HepG2 (cell line): ENCODE measurements around the gene MT1F. TPM values are rescaled to one million over a fixed set of nuclear protein-coding genes. Genes with fewer than 3 reads are reported as not detected.

Experiments
- ATAC-seq: fragments of 200-7000 bp; cut with Tn5 transposase; 3 replicates; pipeline ENCODE4 v1.9.1; 2020; ENCODE audit warnings: mild to moderate bottlenecking, moderate library complexity
- BruUV-seq: library from RNA; stranded (reverse); fragments of 400-500 nt; replicated peaks from 2 replicates; lab custom pipeline; 2021; lab: Mats Ljungman, UMichigan
- CTCF ChIA-PET: fragments of 300-600 bp; formaldehyde crosslinking; extraction: SDS; loops from one replicate; lab custom pipeline; 2021; ENCODE audit warnings: low total read pairs, inconsistent platforms, low intra/inter-chr PET ratio; lab: Yijun Ruan, JAX
- POLR2A ChIA-PET: fragments of 350-600 bp; sonication (Branson Sonifier 250); formaldehyde crosslinking; loops from one replicate; lab custom pipeline; 2020; ENCODE audit warnings: antibody characterized with exemption, inconsistent platforms; lab: Yijun Ruan, JAX
- DNase-seq: peaks from one replicate; pipeline ENCODE4 v3.0.0-alpha.2; 2015; ENCODE audit warnings: low spot score
- FAIRE-seq: peaks from 3 replicates; lab custom pipeline; 2011; peaks lifted over from hg19 to GRCh38; lab: Jason Lieb, UNC
- H2AFZ ChIP-seq: one replicate; pipeline ENCODE4 v1.6.1; 2011; ENCODE audit warnings: low read length, inconsistent platforms
- H3K27ac ChIP-seq: fragments of 300-600 bp; 3 replicates; pipeline ENCODE4 v1.8.0; 2011; ENCODE audit warnings: mixed run types, mild to moderate bottlenecking, mixed read lengths, low read length, inconsistent platforms; ENCODE audit not compliant: insufficient read depth; ENCODE audit errors: extremely low read length
- H3K27me3 ChIP-seq, 2 experiments: fragments of 200-600 bp in 1 of 2; 2 replicates in 1 of 2; 3 replicates in 1 of 2; pipeline versions ENCODE4 v1.6.0 to v1.8.0; 2011; ENCODE audit warnings: low read length in 2 of 2, mild to moderate bottlenecking in 2 of 2, moderate library complexity in 2 of 2, inconsistent platforms in 1 of 2; ENCODE audit not compliant: insufficient read depth in 2 of 2, control insufficient read depth in 1 of 2
- H3K36me3 ChIP-seq, 2 experiments: fragments of 200-600 bp in 1 of 2; replicated peaks in 1 of 2; 2 replicates in 1 of 2; 3 replicates in 1 of 2; pipeline versions ENCODE4 v1.5.1 to v1.8.0; 2011; ENCODE audit warnings: low read length in 2 of 2, inconsistent platforms in 1 of 2; ENCODE audit not compliant: insufficient read depth in 2 of 2, control insufficient read depth in 1 of 2
- H3K4me1 ChIP-seq: 2 replicates; pipeline ENCODE4 v1.5.1; 2012; ENCODE audit warnings: low read length, inconsistent platforms; ENCODE audit not compliant: insufficient read depth
- H3K4me2 ChIP-seq: 2 replicates; pipeline ENCODE4 v1.6.0; 2011; ENCODE audit warnings: low read depth, low read length, inconsistent platforms
- H3K4me3 ChIP-seq, 3 experiments: fragments of 200-600 bp in 1 of 3; sonication (generic), shearing (Covaris generic) in 1 of 3; replicated peaks in 1 of 3; 2 replicates each; pipeline ENCODE4 v1.5.1; 2011 to 2016; ENCODE audit warnings: low read length in 3 of 3, inconsistent platforms in 2 of 3, low read depth in 2 of 3, mild to moderate bottlenecking in 2 of 3, control low read depth in 1 of 3, mixed read lengths in 1 of 3; ENCODE audit not compliant: insufficient read depth in 1 of 3
- H3K79me2 ChIP-seq: one replicate; pipeline ENCODE4 v1.6.1; 2011; ENCODE audit warnings: low read length, inconsistent platforms; ENCODE audit not compliant: insufficient read depth
- H3K9ac ChIP-seq: 2 replicates; pipeline ENCODE4 v1.6.0; 2011; ENCODE audit warnings: mild to moderate bottlenecking, low read depth, low read length, inconsistent platforms; ENCODE audit not compliant: insufficient read depth
- H3K9me3 ChIP-seq: 2 replicates; pipeline ENCODE4 v1.5.1; 2012; ENCODE audit warnings: mild to moderate bottlenecking, low read length
- H4K20me1 ChIP-seq: 2 replicates; pipeline ENCODE4 v1.6.0; 2011; ENCODE audit warnings: inconsistent platforms, mild to moderate bottlenecking, low read length, moderate library complexity; ENCODE audit not compliant: insufficient read depth
- ESRRA ChIP-seq: sonication (generic); formaldehyde crosslinking; IDR thresholded peaks from 2 replicates; pipeline ENCODE4 v1.5.1; 2020; ENCODE audit warnings: mild to moderate bottlenecking, low read depth, missing genetic modification reagents
- GATAD1 ChIP-seq: IDR thresholded peaks from 2 replicates; pipeline ENCODE4 v1.6.1; 2016; ENCODE audit warnings: missing genetic modification reagents, missing compliant biosample characterization
- MATR3 ChIP-seq: sonication (generic); formaldehyde crosslinking; IDR thresholded peaks from 2 replicates; pipeline ENCODE4 v1.4.0; 2020; ENCODE audit warnings: missing genetic modification reagents
- MED1 ChIP-seq: sonication (generic); formaldehyde crosslinking; IDR thresholded peaks from 2 replicates; pipeline ENCODE4 v1.4.0; 2020; ENCODE audit warnings: missing genetic modification reagents
- RAD21 ChIP-seq: fragments of 450-650 bp; formaldehyde crosslinking; IDR thresholded peaks from 2 replicates; pipeline ENCODE4 v1.5.0; 2020; ENCODE audit warnings: mild to moderate bottlenecking
- RFX5 ChIP-seq: IDR thresholded peaks from 2 replicates; pipeline ENCODE4 v1.6.1; 2011; ENCODE audit warnings: low read depth, low read length, improper control_type of control experiment
- RXRA ChIP-seq: sonication (generic); formaldehyde crosslinking; IDR thresholded peaks from 2 replicates; pipeline ENCODE4 v1.5.1; 2020; ENCODE audit warnings: missing genetic modification reagents
- SKI ChIP-seq: fragments of 450-650 bp; IDR thresholded peaks from one replicate; pipeline ENCODE4 v1.6.1; 2018; ENCODE audit warnings: mild to moderate bottlenecking; ENCODE audit not compliant: partially characterized antibody
- TBP ChIP-seq: sonication (generic); formaldehyde crosslinking; IDR thresholded peaks from 2 replicates; pipeline ENCODE4 v1.5.0; 2020; ENCODE audit warnings: missing genetic modification reagents
- TEAD3 ChIP-seq: optimal IDR thresholded peaks from 2 replicates; pipeline ENCODE3; 2016; ENCODE audit warnings: borderline replicate concordance
- TRIM24 ChIP-seq: sonication (generic); formaldehyde crosslinking; IDR thresholded peaks from 2 replicates; pipeline ENCODE4 v1.8.0; 2022; ENCODE audit warnings: mild to moderate bottlenecking, missing genetic modification reagents
- TSC22D2 ChIP-seq: sonication (generic); formaldehyde crosslinking; IDR thresholded peaks from 2 replicates; pipeline ENCODE4 v1.5.1; 2020; ENCODE audit warnings: missing genetic modification reagents, mild to moderate bottlenecking, borderline replicate concordance
- ZBTB8A ChIP-seq: sonication (generic); formaldehyde crosslinking; IDR thresholded peaks from 2 replicates; pipeline ENCODE4 v1.4.0; 2020; ENCODE audit warnings: mild to moderate bottlenecking, low read depth, missing genetic modification reagents, borderline replicate concordance
- ZFX ChIP-seq: sonication (generic); formaldehyde crosslinking; IDR thresholded peaks from 2 replicates; pipeline ENCODE4 v1.4.0; 2020; ENCODE audit warnings: mild to moderate bottlenecking, low read depth, missing genetic modification reagents, moderate library complexity
- ZFY ChIP-seq: sonication (generic); formaldehyde crosslinking; IDR thresholded peaks from 2 replicates; pipeline ENCODE4 v1.4.0; 2020; ENCODE audit warnings: missing genetic modification reagents
- ZNF326 ChIP-seq: sonication (generic); formaldehyde crosslinking; IDR thresholded peaks from 2 replicates; pipeline ENCODE4 v1.4.0; 2020; ENCODE audit warnings: missing genetic modification reagents, borderline replicate concordance
- ZNF407 ChIP-seq: sonication (generic); formaldehyde crosslinking; IDR thresholded peaks from one replicate; pipeline ENCODE4 v1.5.1; 2020; ENCODE audit warnings: mild to moderate bottlenecking, missing genetic modification reagents; ENCODE audit errors: not compliant biosample characterization
- ZNF644 ChIP-seq: IDR thresholded peaks from 2 replicates; pipeline ENCODE4 v1.6.1; 2016; ENCODE audit warnings: low read depth
- ZSCAN31 ChIP-seq: sonication (generic); formaldehyde crosslinking; IDR thresholded peaks from 2 replicates; pipeline ENCODE4 v1.5.0; 2020; ENCODE audit warnings: low read depth, mild to moderate bottlenecking, missing genetic modification reagents
- WGBS: methylation state at CpG from one replicate; pipeline ENCODE4 v1.1.6; 2017; ENCODE audit warnings: low lambda C conversion rate; 5-methylcytosine and 5-hydroxymethylcytosine counted together
- in situ Hi-C: cut with HindIII; loops from 2 replicates; pipeline ENCODE4 v1.10.0; 2017; ENCODE audit warnings: low pct_unique_long_range_greater_than_20kb; ENCODE audit not compliant: extremely low pct_ligation_motif_present
- intact Hi-C: fragments of 100-400 bp; cut with micrococcal nuclease; formaldehyde crosslinking; loops from one replicate; pipeline ENCODE4 v1.10.0; 2022; ENCODE audit not compliant: unreplicated experiment
- polyA plus RNA-seq, 8 experiments: library from polyadenylated mRNA; depleted of rRNA in 3 of 8; stranded (reverse) in 7 of 8; unstranded in 1 of 8; fragments of >200 nt; fragmentation: Illumina TruSeq in 4 of 8; extraction: Trizol in 4 of 8; gene quantifications; 2 replicates each; pipeline versions ENCODE4 v1.2.1 to v1.2.3, GENCODE V29; 2011 to 2016; ENCODE audit warnings: low read depth in 4 of 8, missing spikeins in 1 of 8, mixed read lengths in 1 of 8; ENCODE audit not compliant: insufficient read depth in 1 of 8
- total RNA-seq, 5 experiments: library from RNA; depleted of rRNA; stranded (reverse); fragments of >200 nt; fragmentation: Illumina TruSeq; extraction: Trizol; gene quantifications; 2 replicates each; pipeline ENCODE4 v1.2.3, GENCODE V29; 2016; ENCODE audit warnings: low read depth in 1 of 5

MT1F gene
- total and polyA plus RNA-seq, 2 of the 13 experiments (the other 11 are each of a cell fraction or from before 2014, with no cell fraction given), result 1.9 to 169 TPM

- in situ Hi-C loops, result no loop called here
- DNase-seq, result peak; percentile 77
- 0 out of 5 replicates have a peak, but pooled peaks cover 0 to 6% of the 10 kb centered on the region in 2 experiments for H3K27me3 ChIP-seq
- no peak overlapping the region for H3K4me3 ChIP-seq
- peak; percentile 69 for FAIRE-seq
- intact Hi-C loops, result no loop called here
- H4K20me1 ChIP-seq, result no peaks in the 10 kb centered on the region
- H3K9me3 ChIP-seq, result peaks cover 3% of the 10 kb centered on the region
- no peak overlapping the region for H2AFZ ChIP-seq
- ChIA-PET CTCF (no interaction called here), POLR2A (no interaction called here)
- H3K27ac ChIP-seq, result no peak overlapping the region
- H3K79me2 ChIP-seq, result no peaks in the 10 kb centered on the region
- H3K4me1 ChIP-seq, result peaks cover 23% of the 10 kb centered on the region
- peak; percentile 66 for ATAC-seq
- H3K4me2 ChIP-seq, result no peak overlapping the region
- BruUV-seq, result no TSS peak
- H3K36me3 ChIP-seq, result no peaks in the 10 kb centered on the region
- WGBS, result 0% methylated on average over 3 of the region's 4 CpGs
- H3K9ac ChIP-seq, result no peak overlapping the region
- no peak for TF ChIP-seq TSC22D2 (CRISPR knock-in tag)
- no peak for TF ChIP-seq MATR3 (CRISPR knock-in tag)
- no peak for TF ChIP-seq ZNF326 (CRISPR knock-in tag)
- peak; percentile 19; the same call in 1 of the 2 replicates for TF ChIP-seq MED1
- no peak for TF ChIP-seq SKI
- TF ChIP-seq RFX5, result no peak
- TF ChIP-seq ZNF644 (CRISPR knock-in tag), result 0 out of 2 replicates have a peak, but pooled peaks have one; percentile 9
- no peak for TF ChIP-seq TRIM24 (CRISPR knock-in tag)
- TF ChIP-seq ZSCAN31 (CRISPR knock-in tag), result no peak
- TF ChIP-seq ZNF407 (CRISPR knock-in tag), result no peak
- TF ChIP-seq ZBTB8A (CRISPR knock-in tag), result no peak
- no peak for TF ChIP-seq ESRRA (CRISPR knock-in tag)
- TF ChIP-seq TBP (CRISPR knock-in tag), result no peak
- no peak for TF ChIP-seq GATAD1 (CRISPR knock-in tag)
- TF ChIP-seq RXRA (CRISPR knock-in tag), result peak; percentile 73; the same call in 1 of the 2 replicates
- no peak for TF ChIP-seq RAD21
- TF ChIP-seq ZFY, result no peak
- TF ChIP-seq ZFX, result 0 out of 2 replicates have a peak, but pooled peaks have one; percentile 27
- TF ChIP-seq TEAD3 (CRISPR knock-in tag), result peak; percentile 20
Observed at GRCh38 chr16:56691885-56692284, 34.1 kb downstream of the MT1F start.
